ENCODE measurements around the gene PRX. TPM values are rescaled to one million over a fixed set of nuclear protein-coding genes. Genes with fewer than 3 reads are reported as not detected.
A peak's percentile ranks its signal among the peaks of the same experiment; 100 is the strongest.

Gene PRX
- total and polyA plus RNA-seq, 2 of the 4 experiments (the other 2 are of a cell fraction), result 0.90 to 1.7 TPM

GRCh38 chr19:40420766-40421765, 7.9 kb upstream of the PRX start:
- Histone ChIP-seq H4K20me1 (ENCODE audit: insufficient read depth, low read length) (peaks cover 10% of the 10 kb centered on the region), H4K91ac (ENCODE audit: insufficient read depth, low read depth, low read length) (peak overlapping the region; percentile 99), H3K4me3 (ENCODE audit: insufficient read depth, low read depth, low read length) (peak overlapping the region; percentile 52), H4K8ac (ENCODE audit: low read depth in 2 of 2, low read length in 2 of 2) (peak overlapping the region; percentile 89 to 99), H2BK120ac (ENCODE audit: low read depth, low read length) (peak overlapping the region; percentile 98), H3K27me3 (ENCODE audit: control insufficient read depth, insufficient read depth, low read length) (no peaks in the 10 kb centered on the region), H2AK5ac (ENCODE audit: low read depth, low read length) (peak overlapping the region; percentile 89), H4K5ac (ENCODE audit: low read depth, low read length) (peak overlapping the region; percentile 77), H2BK20ac (ENCODE audit: low read depth, low read length) (peak overlapping the region; percentile 78), H3K36me3 (ENCODE audit: control insufficient read depth, insufficient read depth, low read length) (peaks cover 12% of the 10 kb centered on the region), H3K9ac (ENCODE audit: low read depth, low read length) (peak overlapping the region; percentile 85), H3K14ac (replicated peaks; ENCODE audit: low read depth, low read length) (peak overlapping the region; percentile 99), H2BK15ac (ENCODE audit: low read depth, low read length) (peak overlapping the region; percentile 95; the same call in 2 of the 3 replicates), H3K56ac (ENCODE audit: extremely low read depth, insufficient read depth, low read length) (peak overlapping the region; percentile 96), H3K4me1 (ENCODE audit: control insufficient read depth, insufficient read depth, low read length) (peaks cover 9% of the 10 kb centered on the region), H2AK9ac (replicated peaks; ENCODE audit: low read depth, low read length, poor library complexity) (peak overlapping the region; percentile 89), H3K27ac (ENCODE audit: insufficient read depth, low read length) (peak overlapping the region; percentile 97), H3K4me2 (ENCODE audit: low read depth, low read length) (peak overlapping the region; percentile 67), H3K9me3 (ENCODE audit: control insufficient read depth, insufficient read depth, low read length) (no peaks in the 10 kb centered on the region), H2BK5ac (ENCODE audit: low read depth, low read length, poor library complexity, severe bottlenecking) (peak overlapping the region; percentile 98), H3K79me1 (ENCODE audit: low read depth in 1 of 2, low read length in 2 of 2) (peaks cover 6 to 24% of the 10 kb centered on the region in 2 experiments; a peak in 2 of 4 replicates), H3K23ac (ENCODE audit: low read depth, low read length) (peak overlapping the region; percentile 99), H2AFZ (replicated peaks; ENCODE audit: low read length, poor library complexity) (peak overlapping the region; percentile 100), H3K9me1 (ENCODE audit: insufficient read depth, low read length) (peaks cover 4% of the 10 kb centered on the region), H3K4ac (ENCODE audit: low read depth, low read length) (peak overlapping the region; percentile 98), H3K18ac (ENCODE audit: low read depth, low read length) (peak overlapping the region; percentile 81)
- in situ Hi-C loops (cut with MboI; ENCODE audit: low sequenced_read_pairs) (no loop called here), intact Hi-C loops (cut with micrococcal nuclease) (loop anchor here (1.0 to 10.0 kb wide), 5 partner anchors 43 to 226 kb away; partner anchors contain the start of genes C19orf47 and PLD3), dilution Hi-C loops (cut with HindIII; ENCODE audit: low sequenced_read_pairs, unreplicated experiment) (no loop called here)
- BruUV-seq (replicated peaks), result no TSS peak
- peak; percentile 92 for DNase-seq
- ChIA-PET CTCF (interaction anchor here (0.6 to 1.8 kb wide), 6 partner anchors 9 to 161 kb away, joined by 3 to 8 read pairs (median 4); no protein-coding TSS in a partner anchor), POLR2A (ENCODE audit: unreplicated experiment) (interaction anchor here (0.5 to 0.8 kb wide), 5 partner anchors 10 to 194 kb away, joined by 3 read pairs; no protein-coding TSS in a partner anchor)
- ATAC-seq (ENCODE audit: low read depth), result peak; percentile 68
- 2% methylated on average over 27 of the region's 56 CpGs; no CpG with 5 or more reads in 1 of the 2 experiments for WGBS, 2 experiments (ENCODE audit: extremely low coverage in 2 of 2, insufficient read length in 1 of 2)
- peak; percentile 28; the same call in 1 of the 2 replicates for TF ChIP-seq CHD1 (IDR thresholded peaks at IDR 0.05; ENCODE audit: low read depth, low read length)
- no peak for TF ChIP-seq CEBPB (IDR thresholded peaks at IDR 0.05; ENCODE audit: low read depth, low read length)
- TF ChIP-seq NFE2L2 (IDR thresholded peaks at IDR 0.05; ENCODE audit: low read depth, low read length), result no peak
- TF ChIP-seq RAD21 (IDR thresholded peaks at IDR 0.05; ENCODE audit: low read length), result peak; percentile 69
- peak; percentile 98 for TF ChIP-seq MAZ (IDR thresholded peaks at IDR 0.05; ENCODE audit: borderline replicate concordance, low read depth, low read length)
- peak; percentile 80 for TF ChIP-seq SMC3 (IDR thresholded peaks at IDR 0.05; ENCODE audit: low read depth, low read length)
- TF ChIP-seq USF2 (IDR thresholded peaks at IDR 0.05; ENCODE audit: low read depth, low read length), result peak; percentile 23; the same call in 1 of the 2 replicates
- TF ChIP-seq RFX5 (IDR thresholded peaks at IDR 0.05; ENCODE audit: low read depth, low read length), result no peak
- TF ChIP-seq MAFK (IDR thresholded peaks at IDR 0.05; ENCODE audit: low read depth, low read length), result no peak
- peak; percentile 70 for TF ChIP-seq RCOR1 (IDR thresholded peaks at IDR 0.05; ENCODE audit: insufficient replicate concordance, low read length)
- peak; percentile 99 for TF ChIP-seq BHLHE40 (IDR thresholded peaks at IDR 0.05; ENCODE audit: low read depth, low read length)
- peak; percentile 71; the same call in 1 of the 2 replicates for TF ChIP-seq MXI1 (IDR thresholded peaks at IDR 0.05; ENCODE audit: borderline replicate concordance, low read depth, low read length)
- peak; percentile 95 for TF ChIP-seq ELK1 (IDR thresholded peaks at IDR 0.05; ENCODE audit: borderline replicate concordance, low read depth, low read length)
